ENCODE measurements around the gene ABCC6. TPM values are rescaled to one million over a fixed set of nuclear protein-coding genes. Genes with fewer than 3 reads are reported as not detected.

Gene ABCC6
- polyA plus RNA-seq, 1 of the 3 experiments (the other 2 are of a cell fraction), result 0.71 TPM

- no peak overlapping the region for H2AFZ ChIP-seq (ENCODE audit: low read depth)
- no peaks in the 10 kb centered on the region for H3F3A ChIP-seq (replicated peaks; ENCODE audit: insufficient read depth)
- TF ChIP-seq MXI1 (IDR thresholded peaks at IDR 0.05; ENCODE audit: low read depth, low read length) (no peak), USF2 (IDR thresholded peaks at IDR 0.05; ENCODE audit: borderline replicate concordance, low read depth, low read length) (no peak), CTCF (IDR thresholded peaks at IDR 0.05) (no peak), GATA2 (CRISPR knock-in tag; IDR thresholded peaks at IDR 0.05) (no peak), USF1 (IDR thresholded peaks at IDR 0.05; ENCODE audit: borderline replicate concordance, low read depth) (no peak), FOXJ3 (CRISPR knock-in tag; IDR thresholded peaks at IDR 0.05) (no peak), ZBTB33 (IDR thresholded peaks at IDR 0.05; ENCODE audit: borderline replicate concordance, low read depth) (no peak)
- no peak overlapping the region for H3K4me3 ChIP-seq (ENCODE audit: low read depth in 2 of 2, low read length in 1 of 2)
- H3K36me3 ChIP-seq (replicated peaks in 1 of 2; ENCODE audit: control insufficient read depth in 1 of 2, insufficient read depth in 2 of 2, low read length in 1 of 2), result no peaks in the 10 kb centered on the region
- H4K20me1 ChIP-seq (ENCODE audit: insufficient read depth), result no peaks in the 10 kb centered on the region
- H3K9me3 ChIP-seq, result no peaks in the 10 kb centered on the region
- no peak for DNase-seq
- H3K9me2 ChIP-seq, result no peaks in the 10 kb centered on the region
- POLR2A ChIA-PET, result no interaction called here
- H3K79me2 ChIP-seq (ENCODE audit: insufficient read depth), result no peaks in the 10 kb centered on the region
- no peaks in the 10 kb centered on the region for H3K4me1 ChIP-seq (ENCODE audit: control insufficient read depth in 1 of 2, insufficient read depth in 2 of 2, low read depth in 1 of 2, low read length in 1 of 2)
- WGBS (ENCODE audit: low lambda C conversion rate), result 32% methylated on average over 4 of the region's 5 CpGs
- no peak overlapping the region for H3K27ac ChIP-seq (ENCODE audit: low read depth in 2 of 2, low read length in 1 of 2)
- CTCF ChIA-PET, result no interaction called here
- H3K27me3 ChIP-seq (ENCODE audit: insufficient read depth), result no peaks in the 10 kb centered on the region
- no peak overlapping the region for H3K4me2 ChIP-seq
- H3K9ac ChIP-seq, result no peak overlapping the region
Measured at GRCh38 chr16:16161319-16161718, 62.0 kb downstream of the ABCC6 start.

- CTCF ChIA-PET, result interaction anchor here (1.2 kb wide), 1 partner anchor 33 kb away, joined by 3 read pairs; no protein-coding TSS in a partner anchor
- no peaks in the 10 kb centered on the region for H3K79me2 ChIP-seq (ENCODE audit: insufficient read depth)
- no peaks in the 10 kb centered on the region for H4K20me1 ChIP-seq (ENCODE audit: insufficient read depth)
- H3K9ac ChIP-seq, result no peak overlapping the region
- H3F3A ChIP-seq (replicated peaks; ENCODE audit: insufficient read depth), result no peaks in the 10 kb centered on the region
- 38% methylated on average over 3 of the region's 3 CpGs for WGBS (ENCODE audit: low lambda C conversion rate)
- no peaks in the 10 kb centered on the region for H3K36me3 ChIP-seq (replicated peaks in 1 of 2; ENCODE audit: control insufficient read depth in 1 of 2, insufficient read depth in 2 of 2, low read length in 1 of 2)
- no peaks in the 10 kb centered on the region for H3K27me3 ChIP-seq (ENCODE audit: insufficient read depth)
- H3K4me2 ChIP-seq, result no peak overlapping the region
- no peaks in the 10 kb centered on the region for H3K4me1 ChIP-seq (ENCODE audit: control insufficient read depth in 1 of 2, insufficient read depth in 2 of 2, low read depth in 1 of 2, low read length in 1 of 2)
- no peak overlapping the region for H3K4me3 ChIP-seq (ENCODE audit: low read depth in 2 of 2, low read length in 1 of 2)
- H3K9me2 ChIP-seq, result no peaks in the 10 kb centered on the region
- no peak overlapping the region for H2AFZ ChIP-seq (ENCODE audit: low read depth)
- H3K27ac ChIP-seq (ENCODE audit: low read depth in 2 of 2, low read length in 1 of 2), result no peak overlapping the region
- no peak for DNase-seq
- POLR2A ChIA-PET, result no interaction called here
- H3K9me3 ChIP-seq, result no peaks in the 10 kb centered on the region
- TF ChIP-seq MXI1 (IDR thresholded peaks at IDR 0.05; ENCODE audit: low read depth, low read length), result no peak
- no peak for TF ChIP-seq CTCF (IDR thresholded peaks at IDR 0.05)
- no peak for TF ChIP-seq GABPA (IDR thresholded peaks at IDR 0.05; ENCODE audit: low read depth)
- no peak for TF ChIP-seq USF2 (IDR thresholded peaks at IDR 0.05; ENCODE audit: borderline replicate concordance, low read depth, low read length)
- TF ChIP-seq ZBTB33 (IDR thresholded peaks at IDR 0.05; ENCODE audit: borderline replicate concordance, low read depth), result no peak
- TF ChIP-seq MEF2A (IDR thresholded peaks at IDR 0.05; ENCODE audit: borderline replicate concordance, low read depth), result no peak
- no peak for TF ChIP-seq FOSL2 (IDR thresholded peaks at IDR 0.05; ENCODE audit: borderline replicate concordance, low read depth)
- no peak for TF ChIP-seq RAD21 (IDR thresholded peaks at IDR 0.05; ENCODE audit: low read length)
- TF ChIP-seq NFIC (IDR thresholded peaks at IDR 0.05; ENCODE audit: borderline replicate concordance), result no peak
- TF ChIP-seq RXRA (IDR thresholded peaks at IDR 0.05; ENCODE audit: borderline replicate concordance, low read depth), result no peak
- TF ChIP-seq GATA2 (CRISPR knock-in tag; IDR thresholded peaks at IDR 0.05), result no peak
- no peak for TF ChIP-seq TCF12 (IDR thresholded peaks at IDR 0.05)
- no peak for TF ChIP-seq JUND (IDR thresholded peaks at IDR 0.05)
- TF ChIP-seq EP300 (IDR thresholded peaks at IDR 0.05; ENCODE audit: borderline replicate concordance in 1 of 2, low read depth in 1 of 2, low read length in 1 of 2), result no peak
Measured at GRCh38 chr16:16159662-16160061, 63.6 kb downstream of the ABCC6 start.

All from SK-N-SH (cell line).